Ovary (tissue), 3 donors: ENCODE measurements around the gene CRTAC1.

Experiments
- CTCF ChIP-seq, 3 donors: fragments of 450-650 bp in 2 of 3; fragments of 200-600 bp in 1 of 3; IDR thresholded peaks; one replicate each; pipeline versions ENCODE4 v1.5.1 to v1.8.0; 2016 to 2022; ENCODE audit warnings: antibody characterized with exemption in 3 of 3, mild to moderate bottlenecking in 1 of 3
- EP300 ChIP-seq: sonication (generic); formaldehyde crosslinking; IDR thresholded peaks from one replicate; pipeline ENCODE4 v1.6.1; 2017; ENCODE audit warnings: antibody characterized with exemption
- POLR2A ChIP-seq: fragments of 450-650 bp; IDR thresholded peaks from one replicate; pipeline ENCODE4 v1.6.1; 2017; ENCODE audit warnings: antibody characterized with exemption, mild to moderate bottlenecking, moderate library complexity
- donor health status: DM: no; HTN: no; CAD: no.

GRCh38 chr10:97867220-97867800, 163.1 kb downstream of the CRTAC1 start:
- no peak for TF ChIP-seq CTCF (IDR thresholded peaks at IDR 0.05)
- no peak for TF ChIP-seq POLR2A
- no peak for TF ChIP-seq EP300
